Epithelial cell of proximal tubule (primary cell): ENCODE data around the gene NAA16. TPM values are rescaled to one million over a fixed set of nuclear protein-coding genes. Genes with fewer than 3 reads are reported as not detected.

Experiments used
- DNase-seq: peaks from one replicate; pipeline ENCODE4 v3.0.0-alpha.2; 2011; ENCODE audit warnings: low read depth
- H3K4me3 ChIP-seq: 2 replicates; pipeline ENCODE4 v1.5.1; 2011; ENCODE audit warnings: low read depth, mild to moderate bottlenecking, low read length
- CTCF ChIP-seq: conservative IDR thresholded peaks from 2 replicates; pipeline ENCODE4 v1.5.1; 2012; ENCODE audit warnings: low read depth, mild to moderate bottlenecking, low read length
- total RNA-seq: library from RNA; depleted of rRNA; stranded (reverse); fragments of >200 nt; gene quantifications from 2 replicates; pipeline ENCODE4 v1.2.3, GENCODE V29; 2015

Gene NAA16
- total RNA-seq, 1 donor from 2014 or later: 9.6 TPM

DNA sequence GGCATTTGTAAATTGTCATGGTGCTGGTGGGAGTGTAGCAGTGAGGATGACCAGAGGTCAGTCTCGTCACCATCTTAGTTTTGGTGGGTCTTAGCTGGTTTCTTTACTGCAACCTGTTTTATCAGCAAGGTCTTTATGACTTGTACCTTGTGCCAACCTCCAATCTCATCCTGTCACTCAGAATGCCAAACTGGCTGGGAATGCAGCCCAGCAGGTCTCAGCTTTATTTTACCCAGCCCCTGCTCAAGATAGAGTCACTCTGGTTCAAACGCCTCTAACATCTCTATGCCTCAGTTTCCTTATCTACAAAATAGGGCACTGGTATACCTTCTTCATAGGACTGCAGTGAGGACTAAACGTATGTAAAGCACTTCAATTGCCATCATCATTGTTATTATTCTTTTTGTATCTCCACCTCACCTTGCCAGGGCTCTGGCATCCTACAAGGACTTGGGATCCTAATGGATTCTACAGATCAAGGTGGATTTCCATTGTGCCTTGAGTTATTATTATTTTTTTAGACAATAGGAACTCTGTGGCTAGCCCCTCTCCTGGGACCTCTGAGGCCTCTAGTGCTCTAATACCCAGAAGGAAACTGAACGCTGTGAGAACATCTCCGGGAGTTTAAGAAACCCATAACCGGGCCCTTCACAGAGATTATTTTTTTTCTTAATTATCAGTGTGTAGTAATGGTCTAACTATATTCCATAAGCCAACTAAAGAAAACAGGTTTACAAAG, 77.2 kb downstream of the NAA16 start:
- TF ChIP-seq CTCF: no peak
- no peak for DNase-seq
- no peak overlapping the region for H3K4me3 ChIP-seq

GRCh38 chr13:41389580-41389979, 78.5 kb downstream of the NAA16 start:
- DNase-seq: no peak
- no peak for TF ChIP-seq CTCF
- H3K4me3 ChIP-seq: no peak overlapping the region

GRCh38 chr13:41394166-41394565, 83.1 kb downstream of the NAA16 start:
- H3K4me3 ChIP-seq: no peak overlapping the region
- TF ChIP-seq CTCF: no peak
- DNase-seq: no peak

DNA sequence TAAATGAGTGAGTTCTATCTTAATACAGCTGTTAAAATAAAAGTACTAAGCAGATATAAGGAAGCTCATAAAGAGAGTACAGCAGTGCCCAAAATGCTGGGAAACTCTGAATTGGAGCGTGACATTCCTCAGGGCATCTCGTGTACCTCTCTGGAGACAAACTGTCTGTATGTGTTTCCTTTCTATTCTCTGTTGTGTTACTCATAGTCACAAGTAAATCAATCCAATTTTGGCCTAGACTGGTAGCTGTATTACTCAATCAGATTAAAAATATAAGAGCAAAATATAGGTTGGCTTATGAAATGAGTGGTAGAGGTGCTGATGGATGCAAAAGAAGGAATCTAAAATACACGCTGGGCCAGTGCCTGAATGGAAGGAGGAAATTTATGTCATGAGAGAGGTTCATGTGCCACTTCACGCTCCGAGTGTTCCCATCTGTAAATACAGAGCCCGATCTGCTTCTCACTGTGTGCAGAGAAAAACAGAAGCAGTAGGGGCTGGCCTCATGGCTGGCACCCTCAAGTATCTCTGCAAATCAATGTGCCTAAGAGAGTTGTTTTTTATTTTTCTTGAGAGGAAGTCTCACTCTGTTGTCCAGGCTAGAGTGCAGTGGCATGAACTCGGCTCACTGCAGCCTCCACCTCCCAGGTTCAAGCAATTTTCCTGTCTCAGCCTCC, 87.6 kb downstream of the NAA16 start:
- no peak for DNase-seq
- no peak overlapping the region for H3K4me3 ChIP-seq
- TF ChIP-seq CTCF: no peak

GRCh38 chr13:41401366-41401765, 90.3 kb downstream of the NAA16 start:
- TF ChIP-seq CTCF: no peak
- no peak overlapping the region for H3K4me3 ChIP-seq
- DNase-seq: no peak

DNA sequence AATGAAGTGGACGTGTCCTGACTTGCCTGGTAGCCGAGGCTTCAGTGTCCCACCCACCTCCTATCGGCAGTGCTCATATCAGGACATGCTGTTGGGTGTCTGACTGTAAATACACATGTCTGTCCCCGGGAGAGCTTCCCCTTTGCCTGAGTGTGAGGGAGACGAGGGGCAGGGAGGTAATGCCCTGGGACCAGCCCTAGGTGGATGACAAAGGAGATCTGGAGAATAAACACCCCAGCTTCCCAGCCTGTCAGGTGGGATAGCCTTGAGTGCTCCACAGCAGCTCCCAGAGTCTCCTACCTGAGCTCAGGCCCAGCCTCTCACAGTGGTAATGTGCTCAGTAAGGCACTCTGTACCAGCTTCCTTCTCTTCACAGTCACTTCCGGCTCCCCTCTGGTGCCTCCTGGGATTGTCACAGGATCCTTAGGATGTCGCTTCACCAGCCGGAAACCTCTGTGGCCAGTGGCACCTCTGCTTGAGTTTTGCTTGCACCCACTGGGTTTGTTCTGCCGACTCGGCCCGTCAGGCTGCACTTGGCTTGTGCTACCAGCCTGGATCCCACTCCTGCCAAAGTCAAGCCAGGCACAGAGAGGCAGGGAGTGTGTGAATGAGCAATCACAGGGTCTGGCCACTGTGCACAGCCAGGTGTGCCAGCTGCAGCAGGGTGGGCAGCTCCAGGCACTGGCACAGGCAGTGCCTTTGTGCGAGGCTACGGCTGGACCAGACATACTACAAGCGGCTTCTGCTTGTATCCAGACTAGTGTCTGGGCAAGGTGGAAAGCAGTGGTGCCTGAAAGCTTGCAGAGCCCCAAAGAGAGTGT, 91.8 kb downstream of the NAA16 start:
- DNase-seq: no peak
- H3K4me3 ChIP-seq: no peak overlapping the region
- TF ChIP-seq CTCF: no peak
